Transverse colon (tissue), 4 donors: ENCODE results near the gene TAS2R16. TPM values are rescaled to one million over a fixed set of nuclear protein-coding genes. Genes with fewer than 3 reads are reported as not detected.

ENCODE experiments used
- DNase-seq: peaks from one replicate; pipeline ENCODE4 v3.0.0-alpha.2; 2019
- H3K27ac ChIP-seq, 4 donors: fragments of 200-600 bp; sonication (generic); 2 replicates each; pipeline ENCODE4 v1.5.1; 2016 to 2018; ENCODE audit warnings: inconsistent platforms in 4 of 4
- H3K27me3 ChIP-seq: fragments of 200-600 bp; sonication (generic); 2 replicates; pipeline ENCODE4 v1.5.1; 2017; ENCODE audit warnings: inconsistent platforms
- H3K36me3 ChIP-seq, 4 donors: fragments of 200-600 bp; sonication (generic); 2 replicates each; pipeline ENCODE4 v1.5.1; 2017 to 2019; ENCODE audit warnings: inconsistent platforms in 4 of 4
- H3K4me1 ChIP-seq, 4 donors: fragments of 200-600 bp; sonication (generic); 2 replicates each; pipeline ENCODE4 v1.5.1; 2017 to 2020; ENCODE audit warnings: inconsistent platforms in 4 of 4
- H3K4me3 ChIP-seq, 4 donors: fragments of 200-600 bp; sonication (generic); 1 replicate in 1 of 4; 2 replicates in 3 of 4; pipeline versions ENCODE4 v1.5.1 to v1.6.1; 2017 to 2019; ENCODE audit warnings: inconsistent platforms in 4 of 4
- H3K9me3 ChIP-seq, 2 donors: fragments of 200-600 bp; sonication (generic); 2 replicates each; pipeline ENCODE4 v1.5.1; 2017 to 2019; ENCODE audit warnings: inconsistent platforms in 2 of 2
- EP300 ChIP-seq: sonication (generic); formaldehyde crosslinking; IDR thresholded peaks from one replicate; pipeline ENCODE4 v1.6.1; 2017; ENCODE audit warnings: antibody characterized with exemption, low read depth
- POLR2A ChIP-seq: fragments of 450-650 bp; IDR thresholded peaks from one replicate; pipeline ENCODE4 v1.6.1; 2016; ENCODE audit warnings: antibody characterized with exemption, mild to moderate bottlenecking, moderate library complexity
- POLR2AphosphoS5 ChIP-seq, 3 donors: sonication (generic); formaldehyde crosslinking; IDR thresholded peaks; one replicate each; pipeline ENCODE4 v1.6.1; 2016; ENCODE audit warnings: antibody characterized with exemption in 3 of 3
- WGBS, 2 donors: methylation state at CpG; one replicate each; pipeline ENCODE4 v1.1.5; 2018; ENCODE audit warnings: low coverage in 1 of 2; 5-methylcytosine and 5-hydroxymethylcytosine counted together
- in situ Hi-C, 4 donors: fragments of 200-750 bp; cut with MboI; loops; one replicate each; pipeline versions ENCODE4 v1.15.0 to v1.15.1; 2017; ENCODE audit warnings: low sequenced_read_pairs in 3 of 4, low pct_ligation_motif_present in 1 of 4, low pct_unique_long_range_greater_than_20kb in 1 of 4
- intact Hi-C: fragments of 100-400 bp; cut with DNase I; formaldehyde crosslinking; loops from one replicate; pipeline ENCODE4 v1.15.1; 2023; ENCODE audit warnings: low total_unique reads
- total RNA-seq, 4 donors: library from RNA; depleted of rRNA; stranded (reverse); fragments of >200 nt; gene quantifications; one replicate each; pipeline ENCODE4 v1.1.0, GENCODE V29; 2016
- TF ChIP-seq, protein P1 (sequence below), 5 experiments: fragments of 200-600 bp in 3 of 5; fragments of 450-650 bp in 2 of 5; sonication (generic) in 3 of 5; IDR thresholded peaks; 1 replicate in 2 of 5; 2 replicates in 3 of 5; pipeline ENCODE4 v1.5.1; 2016 to 2017; ENCODE audit warnings: antibody characterized with exemption in 5 of 5, inconsistent platforms in 3 of 5, mild to moderate bottlenecking in 2 of 5, moderate library complexity in 1 of 5

The TAS2R16 gene
- total RNA-seq, 4 donors from 2014 or later, result not detected

DNA sequence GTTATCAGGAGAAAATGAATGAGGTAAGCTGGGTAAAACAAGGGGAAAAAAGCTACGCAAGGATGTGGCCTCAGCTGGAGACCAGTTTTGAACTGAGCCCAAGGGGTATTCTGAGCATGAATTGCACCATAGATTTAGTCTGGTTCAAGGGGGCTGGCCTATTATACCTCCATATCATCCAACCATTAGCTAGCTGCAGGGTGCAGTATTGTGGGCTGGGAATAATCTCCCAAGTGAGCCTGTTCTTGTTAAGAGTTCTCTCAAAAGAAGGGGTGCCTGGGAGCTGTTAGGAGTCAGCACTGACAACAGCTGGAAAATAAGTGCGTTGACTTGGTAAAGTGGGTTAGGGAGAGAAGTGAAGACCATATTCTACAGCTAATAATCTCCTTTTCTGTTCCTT, 8.0 kb downstream of the TAS2R16 start:
- in situ Hi-C loops, result no loop called here
- H3K9me3 ChIP-seq, result no peaks in the 10 kb centered on the region
- TF ChIP-seq POLR2AphosphoS5 (IDR thresholded peaks at IDR 0.05) (no peak), EP300 (no peak), POLR2A (no peak)
- TF ChIP-seq, protein P1, sequence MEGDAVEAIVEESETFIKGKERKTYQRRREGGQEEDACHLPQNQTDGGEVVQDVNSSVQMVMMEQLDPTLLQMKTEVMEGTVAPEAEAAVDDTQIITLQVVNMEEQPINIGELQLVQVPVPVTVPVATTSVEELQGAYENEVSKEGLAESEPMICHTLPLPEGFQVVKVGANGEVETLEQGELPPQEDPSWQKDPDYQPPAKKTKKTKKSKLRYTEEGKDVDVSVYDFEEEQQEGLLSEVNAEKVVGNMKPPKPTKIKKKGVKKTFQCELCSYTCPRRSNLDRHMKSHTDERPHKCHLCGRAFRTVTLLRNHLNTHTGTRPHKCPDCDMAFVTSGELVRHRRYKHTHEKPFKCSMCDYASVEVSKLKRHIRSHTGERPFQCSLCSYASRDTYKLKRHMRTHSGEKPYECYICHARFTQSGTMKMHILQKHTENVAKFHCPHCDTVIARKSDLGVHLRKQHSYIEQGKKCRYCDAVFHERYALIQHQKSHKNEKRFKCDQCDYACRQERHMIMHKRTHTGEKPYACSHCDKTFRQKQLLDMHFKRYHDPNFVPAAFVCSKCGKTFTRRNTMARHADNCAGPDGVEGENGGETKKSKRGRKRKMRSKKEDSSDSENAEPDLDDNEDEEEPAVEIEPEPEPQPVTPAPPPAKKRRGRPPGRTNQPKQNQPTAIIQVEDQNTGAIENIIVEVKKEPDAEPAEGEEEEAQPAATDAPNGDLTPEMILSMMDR (IDR thresholded peaks at IDR 0.05), result no peak
- no peak overlapping the region for H3K4me3 ChIP-seq
- H3K27me3 ChIP-seq, result no peaks in the 10 kb centered on the region
- no peak for DNase-seq
- WGBS, 2 donors, result 83 to 86% methylated on average over 1 to 2 of the region's 2 CpGs
- intact Hi-C loops, result no loop called here
- no peaks in the 10 kb centered on the region for H3K36me3 ChIP-seq
- no peaks in the 10 kb centered on the region for H3K4me1 ChIP-seq
- no peak overlapping the region for H3K27ac ChIP-seq

- Histone ChIP-seq H3K36me3 (no peaks in the 10 kb centered on the region), H3K4me3 (no peak overlapping the region), H3K4me1 (no peaks in the 10 kb centered on the region), H3K27ac (no peak overlapping the region), H3K9me3 (no peaks in the 10 kb centered on the region), H3K27me3 (no peaks in the 10 kb centered on the region)
- in situ Hi-C loops, result no loop called here
- DNase-seq, result no peak
- TF ChIP-seq POLR2A (no peak), POLR2AphosphoS5 (IDR thresholded peaks at IDR 0.05) (no peak), EP300 (no peak)
- TF ChIP-seq, protein P1 (IDR thresholded peaks at IDR 0.05), result no peak
- intact Hi-C loops, result no loop called here
- WGBS, 2 donors, result 83% methylated on average over 2 of the region's 2 CpGs; no CpG with 5 or more reads in 1 of the 2 donors
These were observed 11.5 kb downstream of the TAS2R16 start for GRCh38 chr7:122984021-122984420.

DNA sequence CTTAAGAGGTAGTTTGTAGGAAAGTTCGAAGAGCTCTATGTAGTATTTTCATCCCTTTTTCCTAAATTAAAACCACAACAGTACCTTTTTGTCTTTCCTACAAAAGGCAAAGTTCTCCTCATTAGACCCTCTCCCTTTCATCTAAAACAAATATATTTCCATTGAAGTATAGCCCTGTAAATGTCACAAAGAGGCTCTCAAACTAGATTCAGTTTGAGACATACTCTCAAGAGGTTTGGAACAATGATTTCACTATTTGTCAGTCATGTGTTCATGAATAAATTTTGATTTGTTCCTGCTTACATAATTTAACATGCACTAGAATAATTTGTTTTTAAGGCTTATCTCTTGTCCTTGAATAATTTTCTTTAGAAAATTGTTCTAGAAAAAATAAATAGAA, 12.2 kb downstream of the TAS2R16 start:
- Histone ChIP-seq H3K27ac (no peak overlapping the region), H3K36me3 (no peaks in the 10 kb centered on the region), H3K9me3 (no peaks in the 10 kb centered on the region), H3K4me3 (no peak overlapping the region), H3K27me3 (no peaks in the 10 kb centered on the region), H3K4me1 (no peaks in the 10 kb centered on the region)
- in situ Hi-C loops, result no loop called here
- intact Hi-C loops, result loop anchor here (1.0 kb wide), 1 partner anchor 17 kb away; no protein-coding TSS in a partner anchor
- no peak for TF ChIP-seq EP300
- TF ChIP-seq POLR2AphosphoS5 (IDR thresholded peaks at IDR 0.05), result no peak
- TF ChIP-seq, protein P1 (IDR thresholded peaks at IDR 0.05), result no peak
- no peak for TF ChIP-seq POLR2A
- 58 to 73% methylated on average over 1 of the region's 1 CpG for WGBS, 2 donors
- no peak for DNase-seq

GRCh38 chr7:122975341-122975740, 20.2 kb downstream of the TAS2R16 start:
- Histone ChIP-seq H3K27ac (no peak overlapping the region), H3K9me3 (no peaks in the 10 kb centered on the region), H3K4me3 (no peak overlapping the region), H3K27me3 (no peaks in the 10 kb centered on the region), H3K4me1 (no peaks in the 10 kb centered on the region), H3K36me3 (no peaks in the 10 kb centered on the region)
- in situ Hi-C loops (no loop called here), intact Hi-C loops (no loop called here)
- 93 to 100% methylated on average over 1 of the region's 1 CpG for WGBS, 2 donors
- no peak for DNase-seq
- TF ChIP-seq, protein P1 (IDR thresholded peaks at IDR 0.05), result no peak
- TF ChIP-seq POLR2A, result no peak
- no peak for TF ChIP-seq POLR2AphosphoS5 (IDR thresholded peaks at IDR 0.05)
- TF ChIP-seq EP300, result no peak
